HEK293T (cell line): ENCODE data around the gene CDHR1.

Experiments
- BHLHE40 ChIP-seq: fragments of 450-650 bp; IDR thresholded peaks from 2 replicates; pipeline ENCODE4 v1.6.1; 2016; ENCODE audit warnings: mild to moderate bottlenecking, moderate library complexity, borderline replicate concordance
- CTBP1 ChIP-seq: fragments of 450-650 bp; IDR thresholded peaks from 2 replicates; pipeline ENCODE4 v1.6.1; 2016; ENCODE audit warnings: borderline replicate concordance
- ELF4 ChIP-seq: fragments of 450-650 bp; IDR thresholded peaks from 2 replicates; pipeline ENCODE4 v1.6.1; 2017; ENCODE audit warnings: antibody characterized with exemption
- FOXA1 ChIP-seq: fragments of 450-650 bp; IDR thresholded peaks from 2 replicates; pipeline ENCODE4 v1.6.1; 2016; ENCODE audit warnings: mild to moderate bottlenecking
- FOXK2 ChIP-seq: fragments of 450-650 bp; IDR thresholded peaks from 2 replicates; pipeline ENCODE4 v1.6.1; 2016; ENCODE audit warnings: mild to moderate bottlenecking
- FOXM1 ChIP-seq: fragments of 450-650 bp; IDR thresholded peaks from 2 replicates; pipeline ENCODE4 v1.6.1; 2017; ENCODE audit warnings: mild to moderate bottlenecking, borderline replicate concordance
- HDGF ChIP-seq: fragments of 450-650 bp; IDR thresholded peaks from 2 replicates; pipeline ENCODE4 v1.6.1; 2017; ENCODE audit warnings: antibody characterized with exemption, borderline replicate concordance
- L3MBTL2 ChIP-seq: fragments of 450-650 bp; conservative IDR thresholded peaks from 2 replicates; pipeline ENCODE4 v1.6.1; 2016; ENCODE audit warnings: mild to moderate bottlenecking
- NFRKB ChIP-seq: fragments of 450-650 bp; IDR thresholded peaks from 2 replicates; pipeline ENCODE4 v1.6.1; 2016; ENCODE audit warnings: mild to moderate bottlenecking, moderate library complexity
- SP1 ChIP-seq: fragments of 450-650 bp; IDR thresholded peaks from 2 replicates; pipeline ENCODE4 v1.6.1; 2017
- SUZ12 ChIP-seq: fragments of 450-650 bp; IDR thresholded peaks from 2 replicates; pipeline ENCODE4 v1.6.1; 2016; ENCODE audit warnings: mild to moderate bottlenecking
- TARDBP ChIP-seq: fragments of 450-650 bp; IDR thresholded peaks from 2 replicates; pipeline ENCODE4 v1.6.1; 2016

- TF ChIP-seq BHLHE40 (no peak), SP1 (no peak), FOXK2 (no peak), TARDBP (no peak), HDGF (no peak), FOXM1 (no peak), L3MBTL2 (no peak), CTBP1 (no peak), ELF4 (no peak), SUZ12 (no peak), FOXA1 (no peak), NFRKB (no peak)
Observed at GRCh38 chr10:84202349-84202748, 8.0 kb downstream of the CDHR1 start.
